Hypothalamus (tissue), 51 donors: ENCODE measurements around the gene MACROD2.
A peak's percentile ranks its signal among the peaks of the same experiment; 100 is the strongest.
"Not testable (repeated sequence)": the region's sequence is repeated elsewhere in the genome, so short reads cannot be mapped to it uniquely, and the experiment has no call there.

ENCODE experiments used
- DNase-seq, 51 donors: peaks; one replicate each; lab custom pipeline; 2025; lab: John Stamatoyannopoulos, UW

Gene MACROD2

DNA sequence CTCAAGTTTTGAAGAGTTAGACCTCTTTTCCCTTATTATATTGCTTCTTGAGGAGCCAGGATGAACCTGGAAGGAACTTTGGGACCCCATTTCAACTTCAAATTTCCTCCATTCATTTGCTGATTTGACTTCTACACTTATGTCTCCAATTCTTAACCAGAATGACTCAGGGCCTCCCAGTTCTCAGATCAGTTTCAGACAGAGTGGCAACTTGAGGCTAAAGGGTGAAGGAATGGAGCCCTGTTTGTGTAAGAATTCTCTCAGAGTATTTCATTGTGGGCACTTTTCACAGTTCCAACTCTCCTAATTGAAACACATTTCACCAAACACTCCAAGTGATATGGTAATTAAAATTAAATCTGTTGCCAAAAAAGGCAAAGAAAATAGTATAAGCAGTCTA lies 451.1 kb downstream of the MACROD2 start:
- DNase-seq: no peak

GRCh38 chr20:14449323-14449722 lies 454.0 kb downstream of the MACROD2 start:
- no peak for DNase-seq

DNA sequence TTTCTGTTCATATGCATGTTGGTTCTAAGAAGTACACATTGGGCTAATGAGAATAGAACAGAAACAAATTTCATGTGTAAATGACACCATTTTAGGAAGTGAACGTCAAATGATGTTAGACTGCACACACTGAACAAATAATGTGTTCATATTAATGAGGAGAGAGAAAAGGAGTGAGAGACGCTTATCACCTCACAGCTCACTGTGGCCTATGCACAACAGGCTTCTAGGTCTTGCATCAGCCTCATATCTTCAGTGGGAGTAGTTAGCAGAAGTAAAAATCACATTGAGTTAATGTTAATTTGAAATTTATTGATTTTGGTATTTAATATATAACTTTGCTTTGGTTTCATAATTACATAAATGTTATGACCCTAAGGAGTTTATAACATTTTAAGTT lies 454.9 kb downstream of the MACROD2 start:
- DNase-seq: no peak

DNA sequence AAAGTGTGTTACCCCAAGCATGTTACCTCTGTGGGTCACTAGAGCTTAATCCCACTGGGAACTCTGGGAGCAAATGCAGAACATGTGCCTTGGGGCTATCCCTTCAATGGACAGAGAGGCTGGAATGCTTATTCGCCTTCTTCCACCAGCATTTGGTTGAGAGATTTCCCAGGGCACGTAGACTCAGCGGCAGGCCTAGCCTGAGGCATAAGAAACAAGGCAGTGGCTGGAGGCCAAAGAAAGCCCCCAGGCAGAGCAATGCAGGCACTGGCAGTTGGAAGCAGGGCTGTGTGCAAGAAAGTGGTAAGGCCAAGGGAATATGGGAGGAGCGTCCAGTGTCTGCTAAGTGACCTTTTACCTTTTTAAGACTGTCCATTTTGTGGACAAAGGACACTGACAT lies 456.1 kb downstream of the MACROD2 start:
- no peak for DNase-seq

DNA sequence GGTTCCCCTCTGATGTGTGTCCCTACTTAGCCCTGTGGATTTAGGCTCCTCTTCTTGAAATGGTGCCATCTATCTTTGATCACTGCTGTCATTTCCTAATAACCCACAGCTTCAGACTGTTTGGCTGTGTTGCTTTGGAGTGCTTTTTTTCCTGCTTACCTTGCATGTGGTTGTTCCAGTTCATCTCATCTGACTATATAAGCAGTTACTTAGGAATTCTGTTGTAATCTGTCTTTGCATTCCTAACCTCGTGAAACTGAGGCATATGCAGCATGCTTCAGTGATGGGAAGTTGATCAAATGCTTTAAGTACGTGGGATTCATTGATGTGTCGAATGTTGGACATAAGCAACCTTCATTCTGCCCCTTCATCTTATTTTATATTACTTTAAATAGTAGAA lies 457.9 kb downstream of the MACROD2 start:
- no peak for DNase-seq

DNA sequence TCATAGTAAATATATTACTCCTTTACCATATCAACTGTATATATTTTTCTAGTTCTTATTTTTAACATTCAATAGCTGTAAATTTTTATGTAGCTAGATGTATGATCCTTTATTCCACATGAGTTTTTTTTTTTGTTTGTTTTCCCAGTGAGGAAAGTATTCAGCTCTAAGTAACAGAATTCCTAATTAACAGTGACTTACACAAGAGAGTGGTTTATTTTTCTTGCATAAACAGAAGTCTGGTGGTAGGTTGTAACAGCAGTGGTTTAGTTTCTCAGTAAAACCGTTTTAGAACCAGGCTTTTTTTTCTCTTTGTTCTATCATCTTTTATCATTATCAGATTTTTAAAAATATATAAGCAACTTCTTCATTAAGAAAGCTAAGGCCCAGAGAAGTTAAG lies 459.0 kb downstream of the MACROD2 start:
- no peak for DNase-seq

DNA sequence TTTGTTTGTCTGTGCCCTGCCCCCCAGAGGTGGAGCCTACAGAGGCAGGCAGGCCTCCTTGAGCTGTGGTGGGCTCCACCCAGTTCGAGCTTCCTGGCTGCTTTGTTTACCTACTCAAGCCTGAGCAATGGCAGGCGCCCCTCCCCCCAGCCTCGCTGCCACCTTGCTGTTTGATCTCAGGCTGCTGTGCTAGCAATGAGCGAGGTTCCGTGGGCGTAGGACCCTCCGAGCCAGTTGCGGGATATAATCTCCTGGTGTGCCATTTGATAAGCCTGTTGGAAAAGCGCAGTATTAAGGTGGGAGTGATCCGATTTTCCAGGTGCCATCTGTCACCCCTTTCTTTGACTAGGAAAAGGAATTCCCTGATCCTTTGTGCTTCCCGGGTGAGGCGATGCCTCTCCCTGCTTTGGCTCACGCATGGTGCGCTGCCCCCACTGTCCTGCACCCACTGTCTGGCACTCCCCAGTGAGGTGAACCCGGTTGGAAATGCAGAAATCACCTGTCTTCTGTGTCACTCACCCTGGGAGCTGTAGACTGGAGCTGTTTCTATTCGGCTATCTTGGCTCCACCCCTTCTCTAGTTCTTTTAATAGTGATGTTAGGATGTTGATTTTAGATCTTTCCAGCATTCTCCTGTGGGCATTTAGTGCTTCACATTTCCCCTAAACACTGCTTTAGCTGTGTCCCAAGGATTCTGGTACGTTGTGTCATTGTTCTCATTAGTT lies 471.9 kb downstream of the MACROD2 start:
- not testable (repeated sequence) for DNase-seq

- DNase-seq: peak in 7 of 51 donors; percentile 1 to 25 (median 18)
Observed at GRCh38 chr20:14470231-14470899, 475.0 kb downstream of the MACROD2 start.

DNA sequence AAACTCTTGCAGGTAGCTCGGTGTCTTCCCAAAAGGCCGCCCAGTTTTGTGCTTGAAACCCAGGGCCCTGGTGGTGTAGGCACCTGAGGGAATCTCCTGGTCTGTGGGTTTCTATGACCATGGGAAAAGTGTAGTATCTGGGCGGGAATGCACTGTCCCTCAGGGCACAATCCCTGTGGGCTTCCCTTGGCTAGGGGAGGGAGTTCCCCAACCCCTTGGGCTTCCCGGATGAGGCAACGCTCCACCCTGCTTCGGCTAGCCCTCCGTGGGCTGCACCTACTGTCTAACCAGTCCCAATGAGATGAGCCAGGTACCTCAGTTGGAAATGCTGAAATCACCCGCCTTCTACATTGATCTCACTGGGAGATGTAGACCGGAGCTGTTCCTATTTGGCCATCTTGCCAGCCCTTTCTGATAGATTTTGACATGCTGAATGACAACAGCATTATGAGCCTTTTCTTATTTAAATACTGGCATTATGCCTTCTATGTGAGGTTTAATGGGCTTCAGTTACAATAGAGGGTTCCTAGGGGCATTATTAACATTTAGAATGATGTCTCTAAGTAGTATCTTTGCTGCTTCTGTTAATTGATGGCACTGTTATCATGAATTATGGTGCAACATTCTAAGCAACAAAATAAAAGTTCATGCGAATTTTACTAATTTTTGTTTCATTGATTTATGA lies 475.8 kb downstream of the MACROD2 start:
- DNase-seq: no peak

GRCh38 chr20:14477125-14477524 lies 481.8 kb downstream of the MACROD2 start:
- no peak for DNase-seq

DNA sequence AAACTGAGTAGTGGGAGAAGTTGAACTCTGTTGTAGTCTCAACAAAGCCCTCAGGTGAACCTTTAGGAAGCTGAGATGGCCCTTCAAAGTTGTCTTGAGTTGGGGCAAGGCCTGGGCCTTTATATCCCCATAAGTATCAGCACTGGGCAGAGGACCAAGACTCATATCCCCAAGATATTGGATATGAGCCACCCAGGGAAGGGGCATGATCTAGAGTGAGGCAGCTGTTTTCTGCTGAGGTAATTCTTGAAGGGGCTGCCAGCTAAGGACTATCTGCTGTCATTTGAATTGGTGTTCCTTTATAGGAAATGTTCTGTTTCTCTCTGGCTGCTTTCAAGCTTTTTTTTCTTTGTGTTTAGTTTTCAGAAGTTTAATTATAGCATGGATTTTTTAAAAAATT lies 482.8 kb downstream of the MACROD2 start:
- DNase-seq: no peak

DNA sequence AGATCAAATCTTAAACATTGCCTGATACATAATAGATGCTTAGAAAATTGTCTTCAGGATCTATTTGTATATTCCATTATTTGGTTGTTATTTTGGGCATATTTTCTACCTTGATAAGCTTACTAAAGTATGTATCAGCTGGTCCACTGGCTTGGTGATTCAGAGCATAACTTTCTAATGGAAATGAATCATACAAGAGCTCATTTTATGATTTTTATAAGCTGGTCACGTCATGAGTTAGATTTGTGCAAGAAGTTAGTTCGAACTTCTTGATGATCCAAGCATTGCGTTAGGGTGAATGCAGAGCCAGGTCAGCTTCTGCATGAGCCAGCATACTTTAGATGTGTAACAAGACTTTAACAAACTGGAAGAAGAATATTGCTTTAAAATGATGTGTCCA lies 486.5 kb downstream of the MACROD2 start:
- no peak for DNase-seq

DNA sequence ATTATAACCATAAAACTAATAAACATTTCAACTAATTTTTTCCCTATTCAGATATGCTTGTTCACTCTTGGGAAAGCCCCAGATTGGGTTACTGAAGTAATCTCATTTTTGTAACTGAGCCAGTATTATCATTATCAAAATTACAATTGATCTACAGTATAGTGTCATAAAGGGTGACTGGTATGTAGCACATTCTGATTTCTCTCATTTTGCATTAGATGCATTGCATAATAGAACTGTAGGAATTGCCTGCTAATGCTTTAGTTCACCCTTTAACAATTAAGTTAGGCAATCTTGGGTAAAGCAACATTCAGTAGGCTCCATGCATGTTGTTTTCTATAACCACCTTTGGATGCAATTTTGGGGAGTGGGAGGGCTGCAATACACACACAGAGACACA lies 492.9 kb downstream of the MACROD2 start:
- DNase-seq: no peak

- DNase-seq: no peak
Observed at GRCh38 chr20:14488756-14489479, 493.6 kb downstream of the MACROD2 start.

- no peak for DNase-seq
Observed at GRCh38 chr20:14489544-14489943, 494.2 kb downstream of the MACROD2 start.

GRCh38 chr20:14491436-14491835 lies 496.1 kb downstream of the MACROD2 start:
- no peak for DNase-seq

GRCh38 chr20:14493408-14493807 lies 498.1 kb downstream of the MACROD2 start:
- DNase-seq: no peak

DNA sequence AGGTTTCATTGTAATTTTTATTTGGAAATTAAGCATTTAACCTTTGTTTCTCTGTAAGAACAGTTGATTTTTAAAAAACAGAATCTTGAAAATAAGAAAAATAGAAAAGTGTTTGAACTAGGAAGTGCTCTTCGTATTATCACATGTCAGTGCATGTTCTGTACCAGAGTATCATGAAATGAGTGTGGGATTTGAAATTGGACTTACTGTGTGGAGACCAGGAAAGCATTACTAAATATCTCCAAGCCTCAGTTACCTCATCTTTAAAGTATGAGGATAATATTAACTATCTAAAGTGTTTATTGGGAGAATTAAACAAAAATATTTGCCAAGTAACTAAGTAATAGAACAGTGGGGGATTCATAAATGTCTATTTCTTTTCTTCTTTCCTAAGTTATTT lies 499.0 kb downstream of the MACROD2 start:
- DNase-seq: no peak

DNA sequence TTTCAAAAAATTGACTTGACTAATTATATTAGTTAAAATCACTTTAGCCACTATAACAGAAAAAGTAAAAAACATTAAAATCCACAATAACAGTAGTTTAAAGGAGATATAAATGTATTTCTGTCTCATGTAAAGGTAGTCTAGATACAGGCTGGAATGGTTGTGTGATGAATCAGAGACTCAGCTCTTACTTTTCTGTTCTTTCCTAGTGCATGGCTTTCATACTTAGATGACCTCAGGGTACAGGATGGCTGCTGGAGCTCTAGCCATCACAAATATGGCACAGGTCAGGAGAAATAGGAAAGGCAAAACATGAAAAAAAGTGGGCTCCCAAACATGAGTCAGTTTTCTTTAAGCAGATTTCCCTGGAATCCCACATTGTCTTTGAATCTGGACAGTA lies 499.8 kb downstream of the MACROD2 start:
- DNase-seq: no peak

GRCh38 chr20:14497004-14497403 lies 501.7 kb downstream of the MACROD2 start:
- no peak for DNase-seq

GRCh38 chr20:14498772-14499171 lies 503.5 kb downstream of the MACROD2 start:
- peak in 10 of 51 donors; percentile 0 to 17 (median 4) for DNase-seq
